AML-193 (cell line): Measurements from ENCODE around the gene EVI2B.
A peak's percentile ranks its signal among the peaks of the same experiment; 100 is the strongest.
"Not testable (repeated sequence)": the region's sequence is repeated elsewhere in the genome, so short reads cannot be mapped to it uniquely, and the experiment has no call there.

ENCODE experiments used
- DNase-seq, 2 experiments: peaks; one replicate each; lab custom pipeline; 2025; lab: John Stamatoyannopoulos, UW

EVI2B gene

DNA sequence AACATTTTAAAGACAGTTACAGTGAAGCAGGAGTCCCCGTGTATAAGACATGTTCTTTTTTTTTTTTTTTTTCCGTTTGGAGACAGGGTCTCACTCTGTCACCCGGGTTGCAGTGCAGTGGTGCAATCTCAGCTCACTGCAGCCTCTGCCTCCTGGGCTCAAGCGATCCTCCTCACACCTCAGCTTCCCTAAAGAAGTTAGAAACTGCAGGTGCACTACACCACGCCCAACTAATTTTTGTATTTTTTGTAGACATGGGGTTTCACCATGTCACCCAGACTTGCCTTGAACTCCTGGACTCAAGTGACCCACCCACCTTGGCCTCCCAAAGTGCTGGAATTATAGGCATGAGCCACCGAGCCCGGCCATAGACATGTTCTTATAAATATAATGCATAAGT is 3.0 kb downstream of the EVI2B start:
- DNase-seq, result no peak

DNA sequence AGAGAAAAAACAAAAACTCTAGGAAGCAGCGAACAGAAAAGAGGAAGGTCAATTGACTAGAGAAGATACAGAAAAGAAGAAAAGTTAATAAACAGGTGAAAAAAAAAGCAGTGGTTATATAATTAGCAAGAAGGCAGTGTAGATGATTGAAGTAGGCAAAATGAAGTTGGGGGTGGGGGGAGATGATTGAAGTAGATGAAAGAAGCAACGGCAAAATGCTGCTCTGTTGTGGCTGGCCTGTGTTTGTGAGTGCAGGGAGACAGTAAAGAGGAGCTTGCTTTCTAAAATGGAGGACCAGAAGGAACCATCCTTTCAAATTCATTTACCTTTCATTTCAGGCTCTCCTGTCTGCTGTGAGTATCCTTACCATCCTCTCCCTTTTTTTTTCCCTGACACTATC is 3.6 kb downstream of the EVI2B start:
- peak in 1 of 2 experiments; percentile 6 for DNase-seq

DNA sequence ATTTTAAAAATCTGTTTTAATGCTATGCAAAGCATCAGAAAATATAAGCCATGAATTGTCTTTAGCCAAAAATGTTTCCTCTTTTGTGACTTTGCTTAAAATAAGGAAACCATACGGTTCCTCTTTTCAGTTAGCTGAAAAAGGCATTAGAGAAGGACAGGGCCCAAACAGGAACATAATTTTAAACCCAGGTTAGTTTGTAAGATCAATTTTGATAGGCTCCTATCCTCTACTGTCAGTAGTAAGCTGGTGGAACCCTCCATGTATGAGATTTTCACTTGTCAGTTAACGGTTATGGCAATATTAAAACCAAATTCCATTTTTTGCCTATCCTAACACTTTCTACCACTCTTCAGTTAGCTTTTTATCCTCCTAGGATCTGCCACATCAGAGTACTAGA is 4.3 kb downstream of the EVI2B start:
- peak; percentile 70 to 71 for DNase-seq

DNA sequence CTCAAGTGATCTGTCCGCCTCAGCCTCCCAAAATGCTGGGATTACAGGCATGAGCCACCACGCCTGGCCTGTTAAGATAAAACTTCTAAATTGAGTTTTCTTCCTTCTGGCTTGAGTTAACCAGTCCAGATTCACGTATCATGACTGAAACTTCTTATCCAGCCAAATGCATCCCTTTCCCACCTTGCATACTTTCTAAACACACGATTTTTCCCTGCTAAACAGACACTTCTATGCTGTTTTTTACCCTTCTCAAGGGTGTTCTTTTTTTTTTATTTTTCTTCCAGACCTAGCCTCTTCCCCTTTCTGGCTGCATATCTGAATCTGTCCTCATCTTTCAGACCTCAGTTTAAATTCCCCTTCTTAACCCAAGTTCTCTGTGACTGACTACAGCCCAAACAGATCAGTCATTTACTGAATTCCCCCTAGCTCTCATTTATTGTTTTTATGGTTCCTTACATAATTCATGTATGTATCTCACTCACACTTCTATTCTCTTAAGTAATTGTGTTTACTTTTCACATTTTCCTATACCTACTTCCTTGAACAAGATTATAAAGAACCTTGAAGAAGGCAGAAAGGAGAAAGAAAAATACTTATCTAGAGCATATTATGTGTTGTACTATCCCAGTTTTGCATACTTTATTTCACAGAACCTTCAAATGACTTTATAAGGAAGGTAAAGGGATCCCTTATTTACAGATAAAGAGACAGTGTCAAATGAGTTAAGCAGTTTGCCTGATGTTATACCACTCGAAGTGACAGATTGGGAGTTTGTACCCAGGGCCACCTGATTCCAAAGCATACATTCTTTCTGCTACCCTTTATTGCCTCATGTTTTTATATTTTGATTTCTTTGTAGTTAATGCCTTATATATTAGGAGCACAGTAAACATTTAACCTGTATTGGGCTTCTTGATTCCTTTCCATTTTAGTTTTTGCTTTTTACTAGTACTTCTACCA is 5.2 kb downstream of the EVI2B start:
- DNase-seq, result peak in 1 of 2 experiments; percentile 31

DNA sequence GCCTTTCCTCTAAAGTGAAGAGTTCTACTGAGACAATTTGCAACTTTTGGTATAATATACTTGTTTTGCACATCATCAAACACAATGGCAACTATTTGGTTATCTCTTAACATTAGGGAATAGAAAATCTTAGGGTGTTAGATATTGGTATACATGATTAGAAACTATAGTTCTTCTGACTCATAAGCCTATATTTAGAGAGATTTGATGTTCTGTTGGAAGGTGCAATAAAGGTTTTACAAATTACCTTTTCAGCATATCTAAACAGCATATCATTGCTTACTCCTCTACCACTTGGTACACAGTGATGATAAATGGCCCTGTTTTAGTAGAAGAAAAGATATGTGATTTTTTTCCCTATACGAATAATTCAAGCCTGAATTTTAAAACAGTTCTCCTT is 6.2 kb downstream of the EVI2B start:
- no peak for DNase-seq

DNA sequence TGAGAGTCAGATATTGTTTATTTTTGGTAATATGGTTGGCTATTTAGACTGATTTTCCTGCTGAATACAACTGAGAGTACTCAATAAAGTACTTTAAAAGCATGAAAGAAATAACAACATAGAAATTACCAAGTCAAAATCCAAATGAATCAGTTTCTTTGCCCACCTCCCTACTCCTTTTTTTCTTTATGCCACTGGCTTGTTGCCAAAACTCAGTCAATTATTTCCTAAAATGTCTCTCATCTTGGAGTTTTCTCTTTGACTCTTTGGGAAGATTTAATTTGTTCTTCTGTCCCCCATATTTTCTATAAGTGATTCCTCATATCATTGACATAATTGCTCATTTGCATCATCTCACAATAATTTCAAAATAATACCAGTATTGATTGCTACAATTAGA is 14.2 kb downstream of the EVI2B start:
- DNase-seq, result no peak

DNA sequence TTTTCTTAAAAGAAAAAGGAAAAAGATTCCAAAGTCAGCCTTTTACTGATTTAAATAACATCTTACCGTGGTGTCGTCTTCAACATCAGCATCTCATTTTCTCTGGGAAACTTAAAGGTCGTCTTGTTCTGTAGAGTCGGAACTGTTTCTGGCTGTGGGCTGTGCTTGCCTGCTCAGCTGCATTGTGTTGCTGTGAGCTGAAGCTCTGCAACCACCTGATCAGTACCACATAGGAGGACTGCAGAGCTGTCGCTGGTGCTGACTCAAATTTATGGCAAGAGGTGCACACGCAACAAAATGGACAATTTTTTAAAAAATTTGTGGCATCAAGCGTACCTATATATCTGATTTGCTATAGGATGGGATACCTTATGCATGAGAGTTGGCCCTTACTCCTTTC is 16.8 kb downstream of the EVI2B start, which contains the start of gene OMG:
TSS of gene OMG (minus strand) at position 150 of the 400 bp plus-strand sequence. CDS start 908 bp downstream, outside the sequence.
- DNase-seq, result no peak

DNA sequence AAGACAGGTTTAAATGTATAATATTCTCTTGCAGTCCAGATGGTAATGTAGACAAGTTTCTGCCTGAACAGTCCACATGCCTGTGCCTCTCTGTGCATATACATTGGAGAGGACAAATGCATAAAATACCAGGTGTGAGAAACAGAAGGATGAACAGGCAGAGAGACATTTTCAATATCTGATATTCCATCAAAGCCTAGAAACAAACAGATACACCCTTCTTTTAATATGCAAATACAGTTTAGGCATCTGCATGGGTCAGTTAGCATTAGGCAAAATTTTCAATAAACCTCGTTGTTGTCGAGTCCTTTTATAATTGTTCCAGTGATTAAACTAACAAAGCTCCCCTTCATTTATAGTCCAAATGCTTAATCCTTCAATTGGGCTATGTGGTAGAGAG is 17.7 kb downstream of the EVI2B start:
- no peak for DNase-seq

DNA sequence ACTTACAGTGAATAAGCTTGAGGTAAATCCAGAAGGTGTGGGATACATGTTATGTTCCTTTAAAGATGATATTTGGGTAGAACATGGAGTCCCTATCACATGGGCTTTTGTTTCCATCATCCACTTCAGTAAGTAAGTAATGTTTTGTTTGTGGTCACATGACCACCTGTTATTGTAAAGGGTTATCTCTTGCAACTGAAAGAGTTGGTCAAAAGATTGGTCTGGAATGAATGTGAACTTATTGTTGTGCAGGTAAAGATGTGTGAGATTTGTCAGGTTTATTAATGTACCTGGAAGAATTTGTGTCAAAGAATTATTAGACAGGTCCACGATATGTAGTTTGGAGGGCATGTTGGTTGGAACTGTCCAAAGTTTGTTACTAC is 18.4 kb downstream of the EVI2B start:
- DNase-seq, result no peak

DNA sequence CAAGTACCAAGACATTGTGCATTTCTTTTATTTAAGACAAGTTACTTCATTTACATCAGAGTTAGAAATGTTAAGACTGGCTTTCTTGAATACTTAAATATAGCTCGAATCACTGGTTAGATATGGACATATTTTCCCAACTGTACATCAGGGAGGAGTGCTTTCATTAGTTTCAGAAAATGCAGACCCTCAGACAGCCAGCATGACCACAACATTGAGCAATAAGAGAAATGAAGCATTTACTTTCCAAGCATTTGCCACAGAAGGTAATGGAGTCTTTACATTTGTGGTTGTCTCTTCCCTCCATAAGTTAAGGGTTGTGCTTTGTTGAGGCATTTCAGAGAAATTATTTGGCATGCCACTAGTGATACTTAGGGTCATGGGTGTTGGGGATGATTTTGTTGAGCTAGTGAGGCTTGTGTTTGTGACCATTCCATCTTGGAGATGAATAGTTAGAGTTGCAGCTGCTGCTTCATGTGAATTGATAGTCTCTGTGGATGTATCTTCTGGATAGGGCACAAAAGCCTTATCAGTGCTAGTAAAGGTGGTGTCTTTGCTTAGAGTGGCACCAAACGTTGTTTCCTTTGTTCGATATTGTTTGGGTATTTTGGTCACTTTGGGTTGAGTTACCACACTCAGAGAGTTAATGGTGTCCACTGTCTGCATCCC is 18.9 kb downstream of the EVI2B start:
- no peak for DNase-seq

DNA sequence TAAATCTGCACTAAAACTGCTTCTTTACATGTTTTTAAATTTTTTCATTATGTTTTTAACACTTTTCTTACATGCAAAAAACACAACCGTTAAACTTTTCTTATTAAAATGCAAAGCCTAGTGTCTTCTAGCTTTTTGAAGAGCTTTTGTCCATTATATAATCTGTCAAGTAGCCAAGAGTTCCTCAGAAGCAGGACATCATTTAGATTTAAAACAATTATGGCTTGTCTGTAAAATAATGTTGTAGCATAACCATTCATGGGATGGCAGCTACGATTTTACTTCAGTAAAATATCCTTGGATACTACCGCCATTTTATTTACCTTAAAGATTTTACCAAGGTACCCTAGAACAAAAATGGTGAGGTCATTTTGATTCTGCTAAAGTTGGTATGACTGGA is 19.6 kb downstream of the EVI2B start:
- DNase-seq, result no peak

DNA sequence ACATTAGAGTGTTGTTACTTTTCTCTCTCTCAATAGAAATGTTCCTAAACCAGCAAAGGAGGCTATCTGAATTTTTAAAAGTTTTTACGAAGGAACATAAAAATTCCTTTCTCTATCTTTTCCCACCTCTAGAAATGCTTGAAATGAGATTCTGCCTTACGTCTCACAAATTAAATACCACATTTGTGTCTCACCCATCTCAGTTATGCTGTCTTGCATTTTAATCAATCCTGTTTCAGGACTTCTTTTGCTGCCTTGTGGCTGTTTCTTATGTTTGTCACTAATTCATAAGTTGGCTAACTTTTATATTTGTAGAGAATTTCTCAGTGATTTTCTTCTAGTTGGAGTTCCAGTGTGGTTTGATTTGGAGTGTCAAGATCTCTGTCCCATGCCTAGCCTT is 20.3 kb downstream of the EVI2B start:
- no peak for DNase-seq

DNA sequence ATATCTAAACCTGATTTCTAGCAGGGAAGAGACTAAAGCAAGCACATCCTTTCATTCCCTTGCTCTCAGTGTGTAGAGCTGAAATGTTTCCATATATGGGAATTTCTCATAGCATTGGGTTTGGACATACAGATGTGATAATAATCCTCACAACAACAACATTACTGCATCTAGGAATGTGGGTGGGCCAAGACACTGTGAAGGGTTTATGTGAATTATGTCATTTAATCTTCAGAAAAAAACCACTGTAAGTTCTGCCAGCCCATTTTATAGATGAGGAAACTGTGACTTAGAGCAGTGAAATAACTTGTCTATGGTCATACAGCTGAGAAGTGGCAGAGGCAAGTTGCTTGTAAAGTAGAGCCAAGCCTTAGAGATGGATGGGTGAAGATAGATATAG is 22.0 kb downstream of the EVI2B start:
- DNase-seq, result no peak

DNA sequence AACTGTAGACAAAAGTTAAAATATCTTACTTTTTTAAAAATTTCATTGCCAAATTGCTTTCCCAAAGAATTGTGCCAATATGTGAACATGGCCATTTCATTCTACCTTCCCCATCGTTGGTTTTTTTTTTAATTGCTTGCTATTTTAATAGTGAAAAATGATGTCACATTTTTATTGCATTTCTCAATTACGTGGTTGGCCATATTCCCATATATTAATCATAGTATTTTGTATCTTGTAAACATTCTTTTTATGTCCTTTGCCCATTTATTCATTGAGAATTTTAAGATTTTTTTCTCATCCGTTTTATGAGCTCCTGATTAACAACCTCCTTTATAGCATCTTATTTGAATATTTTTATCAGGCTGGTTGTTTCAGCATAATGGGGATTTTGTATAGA is 24.1 kb downstream of the EVI2B start:
- no peak for DNase-seq

DNA sequence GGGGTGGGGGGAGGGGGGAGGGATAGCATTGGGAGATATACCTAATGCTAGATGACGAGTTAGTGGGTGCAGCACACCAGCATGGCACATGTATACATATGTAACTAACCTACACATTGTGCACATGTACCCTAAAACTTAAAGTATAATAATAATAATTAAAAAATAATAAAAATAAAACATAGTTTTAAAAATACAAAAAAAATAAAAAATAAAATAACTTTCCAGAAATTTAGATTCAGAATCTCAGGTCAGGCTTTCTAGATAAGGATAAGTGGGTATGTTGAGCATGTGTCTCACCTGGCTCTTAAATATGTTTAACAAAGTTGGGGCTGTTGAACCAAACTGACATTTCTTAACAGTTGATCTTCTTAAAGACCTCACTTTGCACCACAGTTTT is 25.9 kb downstream of the EVI2B start:
- DNase-seq, result not testable (repeated sequence)

DNA sequence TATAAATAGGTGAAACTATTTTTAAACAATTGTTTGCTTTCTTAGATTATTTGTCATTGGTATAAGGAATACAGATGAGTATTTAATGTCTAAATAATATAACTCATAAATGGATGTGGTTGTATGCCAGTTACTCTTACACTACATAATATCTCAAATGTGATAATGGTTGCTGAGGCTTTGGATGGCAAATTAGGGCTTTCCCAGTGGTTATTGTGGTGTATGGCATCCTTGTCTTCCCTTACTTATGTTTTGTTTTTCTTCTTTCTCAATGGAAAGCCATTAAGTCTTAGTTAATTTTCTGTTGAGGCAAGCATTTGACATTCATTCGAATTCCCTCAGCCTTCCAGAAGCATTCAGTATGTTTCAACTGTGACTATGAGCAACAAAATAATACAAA is 27.3 kb downstream of the EVI2B start:
- DNase-seq, result no peak

DNA sequence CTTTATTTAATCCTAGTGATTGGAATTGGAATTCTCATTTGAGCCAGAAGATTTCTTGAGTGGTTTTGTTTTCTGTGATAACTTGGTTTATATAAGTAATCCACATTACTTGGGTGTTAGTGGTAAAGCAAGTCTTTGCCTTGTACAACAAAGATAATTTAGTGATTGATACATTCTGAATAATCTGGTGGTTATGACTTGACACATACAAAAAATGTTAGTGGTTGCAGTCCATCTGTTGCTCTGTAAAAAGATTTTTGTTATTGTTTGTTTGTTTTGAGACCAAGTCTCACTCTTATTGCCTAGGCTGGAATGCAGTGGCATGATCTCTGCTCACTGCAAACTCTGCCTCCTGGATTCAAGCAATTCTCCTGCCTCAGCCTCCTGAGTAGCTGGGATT is 30.0 kb downstream of the EVI2B start:
- DNase-seq, result no peak

DNA sequence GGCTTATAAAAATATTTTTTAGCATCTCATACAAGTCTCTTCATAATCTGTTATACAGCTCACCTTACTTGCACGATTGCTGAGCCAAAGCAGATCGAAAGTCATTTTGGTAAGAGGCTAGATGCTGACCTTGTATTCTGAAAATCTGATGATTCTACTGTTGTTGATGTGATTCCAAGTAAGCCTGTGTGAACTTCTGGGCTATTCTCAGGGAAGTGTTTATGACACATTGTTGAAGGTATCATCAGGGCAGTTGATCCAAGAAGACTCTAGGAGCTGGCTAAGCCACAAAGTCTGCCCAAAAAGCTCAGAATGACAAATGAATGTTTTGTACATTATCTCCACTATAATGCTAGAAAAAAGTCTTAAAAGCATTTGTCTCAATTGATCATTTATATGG is 32.8 kb downstream of the EVI2B start:
- no peak for DNase-seq

DNA sequence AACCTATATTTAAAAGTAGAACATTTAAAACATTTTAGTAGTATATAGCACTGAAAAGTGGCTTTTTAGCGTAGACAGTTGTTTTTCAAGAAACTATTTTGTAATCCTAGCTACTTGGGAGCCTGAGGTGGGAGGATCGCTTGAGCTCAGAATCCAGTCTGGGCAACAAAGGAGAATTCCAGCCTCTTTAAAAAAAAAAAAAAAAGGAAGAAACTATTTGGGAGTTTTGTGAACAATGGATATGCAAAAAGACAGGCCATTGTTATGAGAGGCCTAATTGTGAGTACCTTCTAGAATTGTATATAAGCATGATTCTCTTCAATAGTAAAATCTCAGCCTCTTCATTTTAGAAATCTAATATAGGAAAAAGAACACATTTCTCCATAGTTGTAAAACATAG is 34.5 kb downstream of the EVI2B start:
- no peak for DNase-seq

DNA sequence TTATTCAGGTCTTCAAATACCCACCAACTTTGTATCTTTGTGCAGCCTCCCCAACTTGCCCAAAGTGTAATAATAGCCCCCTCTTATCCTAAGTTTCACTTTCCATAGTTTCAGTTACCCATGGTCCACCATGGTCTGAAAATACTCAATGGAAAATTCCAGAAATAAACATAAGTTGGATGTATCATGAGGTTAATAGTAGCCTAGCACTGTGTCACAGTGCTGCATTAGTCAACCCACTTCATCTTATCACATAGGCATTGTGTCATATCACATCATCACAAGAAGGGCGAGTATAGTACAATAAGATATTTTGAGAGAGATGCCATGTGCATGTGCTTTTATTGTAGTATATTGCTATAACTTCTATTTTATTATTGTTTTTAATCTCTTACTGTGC is 38.7 kb downstream of the EVI2B start:
- no peak for DNase-seq

DNA sequence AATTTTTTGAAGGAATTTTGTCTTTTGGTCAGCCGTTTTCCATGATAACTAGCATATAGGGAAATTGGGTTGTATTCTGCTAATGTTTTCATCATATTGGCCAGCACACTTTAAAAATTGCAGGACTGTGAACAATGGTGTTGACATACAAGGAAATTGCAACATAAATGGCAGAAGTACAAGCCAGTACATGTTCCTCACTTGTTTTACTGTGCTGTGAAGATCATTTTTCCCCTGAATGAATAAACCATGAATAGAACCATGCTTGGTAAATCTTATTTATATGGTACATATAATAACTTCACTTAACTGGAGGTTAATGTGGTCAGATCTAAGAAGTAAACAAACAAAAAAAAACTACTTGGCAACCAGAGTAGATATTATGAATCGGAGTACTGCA is 39.6 kb downstream of the EVI2B start:
- DNase-seq, result peak; percentile 35 to 61

DNA sequence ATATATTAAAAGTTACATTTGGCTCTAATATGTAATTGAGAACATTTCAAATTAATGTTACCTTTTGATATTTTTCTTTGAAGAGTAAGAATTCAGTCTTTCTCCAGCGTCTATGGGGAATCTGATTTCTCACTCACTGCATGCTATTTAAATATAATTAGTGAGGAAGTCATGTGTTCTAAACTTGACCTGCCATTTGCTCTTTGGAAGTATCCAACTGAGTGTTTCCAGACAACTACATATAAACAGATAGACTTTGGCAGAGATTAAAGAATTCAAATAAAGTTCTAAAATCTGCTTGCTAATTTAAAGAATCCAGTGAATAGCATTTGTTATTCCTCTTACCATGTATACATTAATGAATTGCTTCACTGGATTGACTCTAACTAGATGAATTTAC is 40.3 kb downstream of the EVI2B start:
- DNase-seq, result no peak

DNA sequence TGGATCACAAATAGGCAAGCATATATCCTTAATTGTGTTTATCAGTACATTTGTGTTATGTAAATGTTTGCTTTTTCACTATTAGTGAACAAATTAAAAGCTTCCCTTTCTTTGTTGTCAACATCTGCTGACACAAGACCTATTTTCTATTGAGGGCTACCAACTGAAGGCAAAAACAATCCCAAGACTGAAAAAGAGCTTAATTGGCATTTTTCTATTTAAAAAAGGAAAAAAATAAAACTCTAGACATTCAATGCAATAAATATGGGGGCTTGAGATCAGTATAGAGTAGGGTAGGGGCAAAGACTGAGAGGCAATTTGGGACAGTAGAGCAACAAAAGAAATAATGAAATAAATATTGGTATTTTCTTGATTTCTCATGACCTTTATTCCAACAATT is 41.1 kb downstream of the EVI2B start:
- no peak for DNase-seq
